ENCODE measurements around the gene RTP3.
A peak's percentile ranks its signal among the peaks of the same experiment; 100 is the strongest.

The RTP3 gene

GRCh38 chr3:46469680-46470357, 28.0 kb upstream of the RTP3 start:
- DNase-seq (ENCODE audit: low read depth in 3 of 3): no peak

DNA sequence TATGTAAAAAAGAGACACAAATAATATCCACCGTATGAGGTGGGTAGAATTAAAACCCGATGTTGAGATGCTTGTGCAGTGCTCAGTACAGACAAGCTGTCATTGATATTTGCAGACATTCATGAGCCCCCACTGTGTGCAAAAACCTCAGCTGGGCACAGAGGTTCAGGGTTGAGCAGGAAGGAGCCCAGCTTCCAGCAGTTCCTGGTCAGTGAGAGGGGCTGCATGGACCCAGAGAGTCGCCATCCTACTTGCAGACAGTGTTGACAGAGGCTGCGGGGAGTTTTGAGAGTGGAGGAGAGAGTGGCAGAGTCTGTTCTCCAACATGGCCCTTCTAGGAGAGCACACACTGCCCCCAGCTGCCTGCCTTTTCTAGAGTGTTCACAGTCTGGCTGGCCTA, 26.9 kb upstream of the RTP3 start:
- DNase-seq (ENCODE audit: low read depth in 3 of 3): no peak

DNA sequence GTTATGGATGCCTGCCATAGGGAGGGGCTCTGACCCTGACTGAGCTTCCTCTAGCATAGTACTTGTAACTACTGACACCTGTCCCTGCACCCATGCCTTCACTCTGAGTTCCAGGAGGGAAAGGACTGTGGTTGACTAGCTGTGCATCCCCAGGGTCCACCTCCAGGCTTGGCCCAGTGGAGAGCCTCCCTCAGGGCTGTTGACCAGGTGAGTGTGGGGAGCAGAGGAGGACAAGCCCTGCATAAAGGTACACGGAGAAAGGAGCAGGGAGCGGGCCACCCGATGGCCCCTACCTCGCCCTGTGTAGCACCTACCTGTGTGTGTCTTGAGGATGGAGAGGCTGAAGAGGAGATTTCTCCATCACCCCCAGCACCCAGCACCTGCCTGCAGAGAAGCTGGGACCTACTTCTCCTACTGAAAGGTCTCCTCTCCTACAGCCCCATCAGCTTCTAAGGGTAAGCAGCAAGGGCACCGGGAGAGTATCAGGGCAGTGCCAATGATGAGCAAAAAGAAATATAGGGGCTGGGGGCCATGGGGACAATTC, 26.3 kb upstream of the RTP3 start:
- no peak for DNase-seq (ENCODE audit: low read depth in 3 of 3)

- DNase-seq (ENCODE audit: low read depth in 3 of 3): no peak
These were observed 25.0 kb upstream of the RTP3 start for GRCh38 chr3:46472736-46473135.

- no peak for DNase-seq (ENCODE audit: low read depth in 3 of 3)
These were observed 20.6 kb upstream of the RTP3 start for GRCh38 chr3:46477145-46477544.

- no peak for DNase-seq (ENCODE audit: low read depth in 3 of 3)
These were observed 20.0 kb upstream of the RTP3 start for GRCh38 chr3:46477756-46478155.

DNA sequence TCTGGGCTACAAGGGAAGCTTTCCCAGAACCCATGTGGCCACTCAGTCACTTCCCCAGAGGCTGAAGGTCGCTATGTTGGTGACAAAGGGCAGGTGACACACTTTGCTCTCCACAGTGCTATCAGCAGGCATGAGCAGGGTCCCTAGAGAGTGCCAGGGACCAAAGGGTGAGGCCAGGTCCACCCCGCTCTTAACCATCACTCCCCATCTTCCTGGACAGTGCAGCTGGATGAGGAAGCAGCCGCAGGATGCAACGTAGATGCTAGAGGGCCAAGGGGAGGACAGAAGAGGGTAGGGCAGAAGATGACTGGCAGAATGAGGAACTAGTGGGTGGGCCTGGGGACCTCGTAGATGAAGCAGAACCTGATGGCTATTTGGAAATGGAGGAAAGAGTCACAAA, 19.4 kb upstream of the RTP3 start:
- DNase-seq (ENCODE audit: low read depth in 3 of 3): no peak

DNA sequence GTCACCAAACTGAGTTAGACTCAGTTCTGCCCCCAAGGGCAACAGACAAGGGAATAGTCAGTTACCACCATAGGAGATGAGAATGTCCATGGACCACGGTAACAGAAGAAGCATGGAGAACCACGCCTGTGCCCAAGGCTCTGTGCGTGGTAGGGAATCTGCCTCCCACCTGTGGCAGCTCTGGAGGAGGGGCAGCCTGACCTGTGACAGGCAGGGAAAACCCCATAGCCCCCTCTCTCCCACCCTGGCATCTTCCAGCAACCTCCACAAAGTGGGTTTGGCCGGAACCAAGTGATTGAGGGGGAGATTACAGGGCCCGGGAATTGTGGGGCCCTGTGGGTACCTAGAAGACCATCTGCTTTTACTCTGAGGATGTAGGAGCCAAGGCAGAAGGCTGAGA, 18.8 kb upstream of the RTP3 start:
- DNase-seq (ENCODE audit: low read depth in 3 of 3): no peak

- DNase-seq (ENCODE audit: low read depth in 3 of 3): no peak
These were observed 18.1 kb upstream of the RTP3 start for GRCh38 chr3:46479696-46480095.

DNA sequence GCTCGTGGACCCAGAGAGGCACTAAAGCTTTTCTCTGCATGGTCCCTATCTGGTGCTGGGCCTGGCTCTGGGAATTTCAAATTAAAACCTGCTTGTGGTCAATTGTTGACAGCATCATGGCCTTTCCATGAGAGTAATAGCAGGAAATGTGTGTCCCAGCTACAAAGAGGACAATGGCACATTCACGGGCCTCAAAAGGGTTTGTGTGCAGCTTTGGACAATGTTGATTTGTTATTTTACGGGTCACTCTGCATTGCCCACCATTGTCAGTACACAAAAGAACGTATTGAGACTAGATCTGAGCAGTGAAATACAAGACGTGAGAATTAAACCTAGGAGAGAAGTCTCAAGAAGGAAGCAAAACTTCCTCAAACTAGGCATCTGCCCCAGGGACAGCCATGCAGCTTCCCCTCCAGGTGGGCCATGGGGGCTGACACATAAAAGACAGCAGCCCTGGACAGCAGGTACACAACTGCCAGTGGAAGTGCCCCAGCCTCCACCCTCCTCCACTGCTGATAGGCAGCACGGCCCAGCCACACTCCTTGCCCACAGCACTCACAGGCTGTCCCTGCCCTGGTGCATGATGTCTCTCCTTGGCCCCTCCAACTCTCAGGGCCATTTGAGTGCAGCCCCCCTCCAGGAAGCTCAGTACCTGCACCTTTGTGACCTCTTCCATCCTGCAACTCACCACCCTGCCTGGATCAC, 17.1 kb upstream of the RTP3 start:
- no peak for DNase-seq (ENCODE audit: low read depth in 3 of 3)

DNA sequence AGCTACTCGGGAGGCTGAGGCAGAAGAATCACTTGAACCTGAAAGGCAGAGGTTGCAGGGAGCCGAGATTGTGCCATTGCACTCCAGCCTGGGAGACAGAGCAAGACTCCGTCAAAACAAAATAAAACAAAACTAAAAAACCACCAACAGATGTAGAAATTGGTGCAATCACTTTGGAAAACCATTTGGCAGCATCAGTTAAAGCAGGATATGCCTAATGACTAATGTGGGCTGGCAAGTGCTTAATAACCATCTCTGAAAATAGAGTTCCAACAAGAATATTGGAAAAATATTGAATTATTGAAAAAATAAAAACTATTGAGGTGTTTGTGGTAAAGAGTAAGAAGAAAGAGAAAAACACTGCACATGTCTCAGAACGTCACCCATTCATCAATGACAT, 16.1 kb upstream of the RTP3 start:
- DNase-seq (ENCODE audit: low read depth in 3 of 3): no peak

DNA sequence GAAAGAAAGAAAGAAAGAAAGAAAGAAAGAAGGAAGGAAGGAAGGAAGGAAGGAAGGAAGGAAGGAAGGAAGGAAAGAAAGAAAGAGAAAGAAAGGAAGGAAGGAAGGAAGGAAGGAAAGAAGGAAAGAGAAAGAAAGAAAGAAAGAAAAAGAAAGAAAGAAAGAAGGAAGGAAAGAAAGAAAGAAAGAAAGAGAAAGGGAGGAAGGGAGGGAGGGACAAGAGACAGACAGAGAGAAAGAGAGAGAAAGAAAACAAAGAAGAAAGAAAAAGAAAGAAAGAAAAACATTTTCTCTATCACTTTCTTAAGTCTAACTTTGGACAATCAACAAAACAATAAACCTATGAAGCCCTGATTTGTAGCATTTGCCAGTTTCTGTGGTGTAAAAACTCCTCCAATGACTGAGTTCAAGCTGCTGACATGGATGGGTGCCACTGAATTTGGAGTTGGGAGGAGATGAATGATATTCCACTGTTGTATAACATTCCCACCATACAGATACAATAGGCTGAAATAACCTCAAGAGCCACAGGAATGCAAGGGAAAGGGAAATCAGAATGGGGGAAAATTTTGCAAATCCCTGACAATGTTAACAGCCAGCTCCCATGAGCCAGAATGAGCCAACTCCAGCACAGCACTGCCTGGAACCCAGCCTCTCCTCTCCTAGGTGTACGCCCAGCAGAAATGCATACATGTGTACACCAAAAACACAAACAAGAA, 15.0 kb upstream of the RTP3 start:
- DNase-seq (ENCODE audit: low read depth in 3 of 3): no peak

DNA sequence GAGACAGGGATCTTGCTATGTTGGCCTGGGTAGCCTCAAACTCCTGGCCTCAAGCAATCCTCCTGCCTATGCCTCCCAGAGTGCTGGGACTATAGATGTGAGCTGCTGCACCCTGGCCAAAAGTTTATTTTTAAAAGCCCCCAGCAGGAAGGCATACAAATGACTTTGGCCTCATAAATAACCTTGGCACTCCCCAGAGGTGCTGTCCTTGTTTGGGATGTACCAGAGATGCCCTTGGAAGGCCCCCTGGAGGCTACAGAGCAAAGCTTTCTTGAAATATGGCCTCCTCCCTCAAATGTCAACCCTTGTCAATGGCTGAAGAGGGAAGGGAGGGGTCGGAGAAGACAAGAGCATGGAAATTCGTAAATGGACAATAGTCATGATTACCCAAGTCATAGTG, 14.0 kb upstream of the RTP3 start:
- DNase-seq (ENCODE audit: low read depth in 3 of 3): no peak

- no peak for DNase-seq (ENCODE audit: low read depth in 3 of 3)
These were observed 13.4 kb upstream of the RTP3 start for GRCh38 chr3:46484388-46484787.

DNA sequence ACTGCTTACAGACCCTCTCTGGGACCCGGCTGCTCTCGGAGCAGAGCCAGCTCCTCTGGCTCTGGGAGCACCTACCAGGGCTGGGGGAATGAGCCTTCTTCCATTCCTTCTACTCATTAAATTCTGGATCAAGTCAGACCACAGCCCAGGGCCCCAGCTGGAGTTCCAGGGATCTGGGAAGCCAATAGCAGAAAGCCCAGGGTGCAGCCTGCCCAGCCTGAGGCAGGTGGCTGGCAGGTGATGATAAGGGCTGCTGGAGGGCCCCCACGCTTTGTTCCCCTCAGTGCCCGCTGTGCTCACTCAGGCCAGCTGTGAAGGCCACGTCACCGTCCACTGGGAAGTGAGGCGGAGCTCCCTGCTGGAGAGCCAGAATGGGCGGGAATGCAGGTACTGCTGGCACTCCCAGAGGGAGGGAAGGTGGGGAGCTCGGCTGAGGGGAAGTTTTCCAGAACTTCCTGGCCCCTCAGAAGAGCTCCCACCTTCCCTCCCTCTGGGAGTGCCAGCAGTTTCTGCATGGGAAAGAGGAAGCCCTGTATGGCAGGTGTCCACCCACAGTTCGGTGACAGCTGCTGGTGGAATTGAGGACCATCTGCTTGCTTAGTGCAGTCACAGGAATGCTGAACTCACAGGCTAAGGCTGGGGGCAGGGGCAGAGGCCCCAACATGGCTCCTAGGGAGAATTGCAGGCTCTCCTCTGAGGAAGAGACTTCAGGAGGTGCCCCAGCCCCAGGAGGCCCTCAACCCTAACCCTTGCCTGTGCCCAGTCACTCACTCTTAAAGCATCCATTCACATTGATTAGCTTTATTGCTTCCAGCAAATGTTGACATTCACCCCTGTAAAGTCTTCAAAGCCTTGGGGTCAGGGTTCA, 12.6 kb upstream of the RTP3 start:
- no peak for DNase-seq (ENCODE audit: low read depth in 3 of 3)

DNA sequence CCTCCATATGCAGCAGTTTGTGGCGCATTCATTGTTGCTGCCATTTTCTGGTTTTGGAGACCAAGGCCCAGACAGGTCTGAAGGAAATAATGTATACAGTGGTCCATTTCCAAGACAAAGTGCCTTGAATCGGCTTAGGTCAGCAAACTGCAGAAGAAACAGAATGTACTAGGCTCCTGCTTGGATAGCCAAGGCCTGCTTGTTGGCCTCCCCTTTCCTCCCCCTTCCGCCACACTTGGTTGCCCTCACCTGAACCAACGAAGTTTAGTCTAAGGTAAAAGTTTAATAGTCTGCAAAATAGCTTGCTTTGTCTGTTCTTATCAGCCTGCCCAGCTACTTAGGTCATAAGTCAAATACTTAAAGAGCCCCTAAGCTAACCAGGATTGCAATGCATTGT, 12.0 kb upstream of the RTP3 start:
- no peak for DNase-seq (ENCODE audit: low read depth in 3 of 3)

DNA sequence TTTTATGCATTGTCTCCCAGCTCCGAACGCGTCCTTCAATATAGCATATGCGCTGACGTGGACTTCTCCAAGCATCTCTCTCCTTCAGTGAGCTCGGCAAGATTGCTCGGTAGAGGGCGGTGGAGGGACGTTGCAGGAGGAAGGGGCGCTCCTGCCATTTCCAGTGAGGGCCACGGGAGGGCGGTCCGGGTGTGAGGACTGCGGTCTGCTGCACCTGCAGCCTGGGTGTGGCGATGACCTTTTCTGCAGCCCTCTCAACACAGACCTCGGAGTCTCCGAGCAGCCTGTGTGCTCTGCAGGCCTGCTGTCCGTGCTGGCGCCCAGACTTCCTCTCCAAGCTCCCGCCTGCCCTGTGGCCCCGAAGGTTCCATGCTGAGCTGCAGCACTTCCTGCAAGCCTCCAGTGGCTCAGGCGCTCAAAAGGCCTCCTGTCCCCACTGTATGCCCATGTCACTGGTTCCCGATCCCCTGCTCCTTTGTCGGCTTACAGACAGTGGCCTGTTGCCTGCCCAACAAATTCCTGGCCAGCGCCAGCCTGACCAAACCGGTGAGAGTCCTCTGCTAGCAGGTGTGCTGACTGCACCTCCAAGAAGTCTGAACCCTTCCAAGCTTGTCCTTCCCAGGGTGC, 8.9 kb upstream of the RTP3 start:
- DNase-seq (ENCODE audit: low read depth in 3 of 3): peak; percentile 87 to 94 (median 87)

- DNase-seq (ENCODE audit: low read depth in 3 of 3): no peak
These were observed 8.4 kb upstream of the RTP3 start for GRCh38 chr3:46489381-46489780.

- no peak for DNase-seq (ENCODE audit: low read depth in 3 of 3)
These were observed 7.9 kb upstream of the RTP3 start for GRCh38 chr3:46489875-46490274.

DNA sequence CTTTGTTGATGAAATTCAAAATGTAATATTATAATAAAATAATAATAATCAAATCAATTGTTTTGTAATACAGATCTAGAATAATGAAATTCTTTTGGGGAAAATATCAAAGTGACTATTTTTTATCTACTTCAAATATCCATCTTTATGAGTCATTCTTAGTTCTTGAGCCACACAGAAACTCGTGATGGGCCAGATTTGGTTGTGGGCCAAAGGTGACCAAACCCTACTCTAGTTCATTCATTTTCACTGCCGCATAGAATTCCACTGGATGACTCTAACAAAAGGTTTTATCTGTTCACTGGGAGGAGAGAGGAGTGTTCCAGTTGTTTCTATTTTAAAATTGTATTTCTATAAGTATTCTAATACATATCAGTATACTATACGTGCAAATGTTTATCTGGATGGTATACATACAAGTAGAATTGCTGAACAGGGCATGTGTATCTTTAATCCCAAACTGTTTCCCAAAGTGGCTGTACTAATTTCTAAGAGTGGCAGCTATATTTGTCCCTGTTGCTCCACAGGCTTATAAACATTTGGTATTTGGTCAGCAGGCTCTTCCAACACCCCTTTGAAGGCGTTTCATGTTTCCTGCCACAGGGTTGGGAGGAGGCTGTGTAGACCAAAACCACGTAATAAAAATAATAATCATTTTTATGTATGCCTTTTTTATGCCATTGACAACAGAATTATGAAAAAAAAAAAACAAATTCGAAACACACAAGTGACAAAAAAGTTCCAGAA, 7.3 kb upstream of the RTP3 start:
- DNase-seq (ENCODE audit: low read depth in 3 of 3): no peak

Measured in stimulated activated CD4-positive, alpha-beta T cell treated with anti-CD3 and anti-CD28 coated beads, TNF-alpha, amount 100 ng/mL, for 24 hours (primary cell).